ENCODE data around the gene TNPO2.
"Not testable (repeated sequence)": the region's sequence is repeated elsewhere in the genome, so short reads cannot be mapped to it uniquely, and the experiment has no call there.

The TNPO2 gene

GRCh38 chr19:12705169-12705568 lies 18.6 kb downstream of the TNPO2 start:
- Mint-ChIP-seq H3K4me3 (no peak overlapping the region), H3K27ac (no peak overlapping the region), H3K36me3 (ENCODE audit: low read depth) (peaks cover 53% of the 10 kb centered on the region), H3K4me1 (no peaks in the 10 kb centered on the region), H3K27me3 (no peaks in the 10 kb centered on the region), H3K9me3 (no peaks in the 10 kb centered on the region)
- no peak for ATAC-seq
- no peak for DNase-seq

- peaks cover 4% of the 10 kb centered on the region for H3K4me1 Mint-ChIP-seq
- H3K27ac Mint-ChIP-seq: peak overlapping the region; percentile 49
- H3K36me3 Mint-ChIP-seq (ENCODE audit: low read depth): peaks cover 50% of the 10 kb centered on the region
- ATAC-seq (peak; percentile 67), DNase-seq (peak; percentile 43)
- H3K4me3 Mint-ChIP-seq: no peak overlapping the region
- no peaks in the 10 kb centered on the region for H3K27me3 Mint-ChIP-seq
- no peaks in the 10 kb centered on the region for H3K9me3 Mint-ChIP-seq
These were observed 20.7 kb downstream of the TNPO2 start for GRCh38 chr19:12703046-12703445.

GRCh38 chr19:12701596-12702282 lies 22.0 kb downstream of the TNPO2 start:
- H3K4me3 Mint-ChIP-seq: no peak overlapping the region
- no peak overlapping the region for H3K27ac Mint-ChIP-seq
- H3K36me3 Mint-ChIP-seq (ENCODE audit: low read depth): peaks cover 46% of the 10 kb centered on the region
- no peaks in the 10 kb centered on the region for H3K27me3 Mint-ChIP-seq
- no peak for ATAC-seq
- H3K4me1 Mint-ChIP-seq: peaks cover 9% of the 10 kb centered on the region
- no peak for DNase-seq
- H3K9me3 Mint-ChIP-seq: no peaks in the 10 kb centered on the region

- Mint-ChIP-seq H3K4me1 (peaks cover 13% of the 10 kb centered on the region), H3K4me3 (peak overlapping the region; percentile 84), H3K27me3 (no peaks in the 10 kb centered on the region), H3K27ac (no peak overlapping the region), H3K36me3 (ENCODE audit: low read depth) (peaks cover 23% of the 10 kb centered on the region), H3K9me3 (no peaks in the 10 kb centered on the region)
- DNase-seq (no peak), ATAC-seq (no peak)
These were observed 25.6 kb downstream of the TNPO2 start for GRCh38 chr19:12698138-12698537.

GRCh38 chr19:12697425-12697824 lies 26.3 kb downstream of the TNPO2 start:
- DNase-seq, H3K27me3 Mint-ChIP-seq, ATAC-seq, H3K9me3 Mint-ChIP-seq: not testable (repeated sequence)
- H3K36me3 Mint-ChIP-seq (ENCODE audit: low read depth): peaks cover 19% of the 10 kb centered on the region
- peaks cover 13% of the 10 kb centered on the region for H3K4me1 Mint-ChIP-seq
- peak overlapping the region; percentile 88 for H3K27ac Mint-ChIP-seq
- peak overlapping the region; percentile 84 for H3K4me3 Mint-ChIP-seq

GRCh38 chr19:12696366-12697335 lies 27.1 kb downstream of the TNPO2 start, which contains the start of gene FBXW9:
Gene FBXW9 (minus strand): TSS chr19:12696631. CDS start chr19:12696581, 50 bp downstream.
- ATAC-seq: peak; percentile 91
- H3K36me3 Mint-ChIP-seq (ENCODE audit: low read depth): peaks cover 17% of the 10 kb centered on the region

GRCh38 chr19:12695997-12696365 lies 27.8 kb downstream of the TNPO2 start:
- H3K9me3 Mint-ChIP-seq: no peaks in the 10 kb centered on the region
- H3K27me3 Mint-ChIP-seq: no peaks in the 10 kb centered on the region
- H3K4me1 Mint-ChIP-seq: peaks cover 13% of the 10 kb centered on the region
- peak overlapping the region; percentile 59 for H3K27ac Mint-ChIP-seq
- ATAC-seq: peak; percentile 6
- peak overlapping the region; percentile 84 for H3K4me3 Mint-ChIP-seq
- peaks cover 15% of the 10 kb centered on the region for H3K36me3 Mint-ChIP-seq (ENCODE audit: low read depth)
- DNase-seq: peak; percentile 33

More at GRCh38 chr19:12696366-12697335, 27.1 kb downstream of the TNPO2 start, which contains the start of gene FBXW9:
- no peaks in the 10 kb centered on the region for H3K9me3 Mint-ChIP-seq
- peak; percentile 99 for DNase-seq
- H3K27me3 Mint-ChIP-seq: no peaks in the 10 kb centered on the region
- H3K4me1 Mint-ChIP-seq: peaks cover 13% of the 10 kb centered on the region
- peak within 1 kb of the TSS; percentile 84 for H3K4me3 Mint-ChIP-seq
- peak within 1 kb of the TSS; percentile 88 for H3K27ac Mint-ChIP-seq

GRCh38 chr19:12695514-12695913 lies 28.2 kb downstream of the TNPO2 start:
- no peaks in the 10 kb centered on the region for H3K27me3 Mint-ChIP-seq
- DNase-seq (no peak), ATAC-seq (no peak)
- peak overlapping the region; percentile 84 for H3K4me3 Mint-ChIP-seq
- no peaks in the 10 kb centered on the region for H3K9me3 Mint-ChIP-seq
- peaks cover 15% of the 10 kb centered on the region for H3K36me3 Mint-ChIP-seq (ENCODE audit: low read depth)
- peak overlapping the region; percentile 59 for H3K27ac Mint-ChIP-seq
- peaks cover 13% of the 10 kb centered on the region for H3K4me1 Mint-ChIP-seq

- no peak for ATAC-seq
- Mint-ChIP-seq H3K9me3 (no peaks in the 10 kb centered on the region), H3K4me3 (peak overlapping the region; percentile 84), H3K4me1 (peaks cover 13% of the 10 kb centered on the region), H3K36me3 (ENCODE audit: low read depth) (peaks cover 15% of the 10 kb centered on the region), H3K27ac (no peak overlapping the region), H3K27me3 (no peaks in the 10 kb centered on the region)
- no peak for DNase-seq
These were observed 28.6 kb downstream of the TNPO2 start for GRCh38 chr19:12695096-12695495.

- H3K36me3 Mint-ChIP-seq (ENCODE audit: low read depth): peaks cover 15% of the 10 kb centered on the region
- no peak overlapping the region for H3K27ac Mint-ChIP-seq
- peaks cover 13% of the 10 kb centered on the region for H3K4me1 Mint-ChIP-seq
- no peaks in the 10 kb centered on the region for H3K9me3 Mint-ChIP-seq
- DNase-seq (no peak), ATAC-seq (no peak)
- no peak overlapping the region for H3K4me3 Mint-ChIP-seq
- no peaks in the 10 kb centered on the region for H3K27me3 Mint-ChIP-seq
These were observed 29.1 kb downstream of the TNPO2 start for GRCh38 chr19:12694641-12695040.

- H3K27me3 Mint-ChIP-seq: no peaks in the 10 kb centered on the region
- no peak overlapping the region for H3K27ac Mint-ChIP-seq
- ATAC-seq (no peak), DNase-seq (no peak)
- peaks cover 8% of the 10 kb centered on the region for H3K4me1 Mint-ChIP-seq
- H3K36me3 Mint-ChIP-seq (ENCODE audit: low read depth): peaks cover 8% of the 10 kb centered on the region
- H3K4me3 Mint-ChIP-seq: no peak overlapping the region
- H3K9me3 Mint-ChIP-seq: no peaks in the 10 kb centered on the region
These were observed 30.8 kb downstream of the TNPO2 start for GRCh38 chr19:12692960-12693359.

- Mint-ChIP-seq H3K4me3 (no peak overlapping the region), H3K4me1 (no peaks in the 10 kb centered on the region), H3K36me3 (ENCODE audit: low read depth) (peaks cover 2% of the 10 kb centered on the region), H3K9me3 (no peaks in the 10 kb centered on the region), H3K27me3 (no peaks in the 10 kb centered on the region), H3K27ac (no peak overlapping the region)
- peak; percentile 6 for ATAC-seq
- DNase-seq: no peak
These were observed 34.0 kb downstream of the TNPO2 start for GRCh38 chr19:12689581-12690216.

- Mint-ChIP-seq H3K4me1 (no peaks in the 10 kb centered on the region), H3K36me3 (ENCODE audit: low read depth) (peaks cover 2% of the 10 kb centered on the region), H3K9me3 (no peaks in the 10 kb centered on the region), H3K27ac (no peak overlapping the region), H3K27me3 (no peaks in the 10 kb centered on the region), H3K4me3 (no peak overlapping the region)
- no peak for DNase-seq
- ATAC-seq: no peak
These were observed 34.7 kb downstream of the TNPO2 start for GRCh38 chr19:12689012-12689411.

- DNase-seq: no peak
These were observed 36.1 kb downstream of the TNPO2 start, which contains the start of gene GNG14 for GRCh38 chr19:12687496-12688196. Gene GNG14 (plus strand): TSS chr19:12687998. CDS start chr19:12688049, 51 bp downstream.

More at GRCh38 chr19:12687496-12688196, 36.1 kb downstream of the TNPO2 start, which contains the start of gene GNG14:
- Mint-ChIP-seq H3K27ac (no peak within 1 kb of the TSS), H3K36me3 (ENCODE audit: low read depth) (peaks cover 2% of the 10 kb centered on the region), H3K4me1 (no peaks in the 10 kb centered on the region), H3K4me3 (no peak within 1 kb of the TSS), H3K27me3 (no peaks in the 10 kb centered on the region), H3K9me3 (no peaks in the 10 kb centered on the region)
- no peak for ATAC-seq
